Liver (tissue), 3 donors: ENCODE results near the gene CFAP300.

Experiments
- ATF3 ChIP-seq: IDR thresholded peaks from 2 replicates; pipeline ENCODE4 v1.6.1; 2016; ENCODE audit warnings: antibody characterized with exemption
- CTCF ChIP-seq: fragments of 150-350 bp; IDR thresholded peaks from 2 replicates; pipeline ENCODE4 v1.5.1; 2017; ENCODE audit warnings: improper control_type of control experiment, low read depth, low read length; ENCODE audit not compliant: missing input control
- EGR1 ChIP-seq, 2 donors: IDR thresholded peaks; 2 replicates each; pipeline ENCODE4 v1.6.1; 2016 to 2018; ENCODE audit warnings: antibody characterized with exemption in 2 of 2, low read depth in 2 of 2
- FOXA2 ChIP-seq: IDR thresholded peaks from 2 replicates; pipeline ENCODE4 v1.6.1; 2016; ENCODE audit warnings: antibody characterized with exemption
- HNF4A ChIP-seq, 2 donors: conservative IDR thresholded peaks; 2 replicates each; pipeline ENCODE4 v1.6.1; 2016; ENCODE audit warnings: antibody characterized with exemption in 2 of 2, mild to moderate bottlenecking in 2 of 2
- JUND ChIP-seq, 2 donors: IDR thresholded peaks; 2 replicates each; pipeline ENCODE4 v1.6.1; 2016; ENCODE audit warnings: antibody characterized with exemption in 2 of 2
- MAX ChIP-seq: IDR thresholded peaks from 2 replicates; pipeline ENCODE4 v1.6.1; 2016; ENCODE audit warnings: antibody characterized with exemption
- RAD21 ChIP-seq, 2 donors: IDR thresholded peaks; 2 replicates each; pipeline ENCODE4 v1.6.1; 2016; ENCODE audit warnings: antibody characterized with exemption in 2 of 2, mild to moderate bottlenecking in 2 of 2
- REST ChIP-seq: IDR thresholded peaks from 2 replicates; pipeline ENCODE4 v1.6.1; 2016; ENCODE audit warnings: antibody characterized with exemption, mild to moderate bottlenecking
- SP1 ChIP-seq: IDR thresholded peaks from 2 replicates; pipeline ENCODE4 v1.6.1; 2018; ENCODE audit warnings: antibody characterized with exemption, mild to moderate bottlenecking
- TAF1 ChIP-seq: conservative IDR thresholded peaks from 2 replicates; pipeline ENCODE4 v1.6.1; 2016; ENCODE audit warnings: antibody characterized with exemption, mild to moderate bottlenecking
- YY1 ChIP-seq: IDR thresholded peaks from 2 replicates; pipeline ENCODE4 v1.6.1; 2016; ENCODE audit warnings: antibody characterized with exemption, mild to moderate bottlenecking
- donor health status: healthy.
- donor health status: healthy.

GRCh38 chr11:102114032-102114431, 66.8 kb downstream of the CFAP300 start:
- no peak for TF ChIP-seq REST
- no peak for TF ChIP-seq EGR1 (IDR thresholded peaks at IDR 0.05; ENCODE audit: low read depth in 2 of 2)
- TF ChIP-seq HNF4A (conservative IDR thresholded peaks at IDR 0.05): no peak
- no peak for TF ChIP-seq CTCF
- TF ChIP-seq JUND (IDR thresholded peaks at IDR 0.05): no peak
- TF ChIP-seq TAF1: no peak
- no peak for TF ChIP-seq RAD21 (IDR thresholded peaks at IDR 0.05)
- TF ChIP-seq FOXA2: no peak
- no peak for TF ChIP-seq MAX
- TF ChIP-seq YY1: no peak
- TF ChIP-seq ATF3: no peak
- no peak for TF ChIP-seq SP1
